Stimulated activated CD4-positive, alpha-beta T cell treated with anti-CD3 and anti-CD28 coated beads, Interleukin-1b, Interleukin-23, amount 100 ng/mL, for 4 hours (primary cell): ENCODE data around the gene MARCHF9.

ENCODE experiments used
- DNase-seq, 2 donors: peaks; one replicate each; pipeline ENCODE4 v3.0.0-alpha.2; 2020; ENCODE audit warnings: low read depth in 2 of 2

The MARCHF9 gene

GRCh38 chr12:57796996-57797395 lies 42.1 kb downstream of the MARCHF9 start:
- no peak for DNase-seq

- DNase-seq: no peak
Observed at GRCh38 chr12:57797933-57798332, 43.0 kb downstream of the MARCHF9 start.

DNA sequence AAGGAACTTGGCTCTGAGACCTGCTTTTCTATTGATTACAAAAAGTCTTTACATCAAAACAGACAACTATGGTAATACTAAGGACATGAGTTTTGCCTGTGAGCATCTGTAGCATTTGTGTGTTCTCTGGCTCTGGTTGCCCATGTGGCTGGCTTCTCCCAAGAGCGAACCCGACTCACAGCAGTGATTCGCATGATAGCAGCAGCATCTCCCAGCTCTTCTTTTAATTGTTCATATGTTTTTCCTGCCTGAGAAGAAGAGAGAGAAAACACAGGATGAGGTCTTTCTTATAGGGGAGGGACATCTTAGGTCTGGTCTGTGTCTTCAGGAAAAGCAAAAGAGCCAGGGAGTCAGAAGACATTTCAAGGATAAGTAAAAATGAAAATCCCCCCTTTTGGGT lies 46.1 kb downstream of the MARCHF9 start:
- no peak for DNase-seq

DNA sequence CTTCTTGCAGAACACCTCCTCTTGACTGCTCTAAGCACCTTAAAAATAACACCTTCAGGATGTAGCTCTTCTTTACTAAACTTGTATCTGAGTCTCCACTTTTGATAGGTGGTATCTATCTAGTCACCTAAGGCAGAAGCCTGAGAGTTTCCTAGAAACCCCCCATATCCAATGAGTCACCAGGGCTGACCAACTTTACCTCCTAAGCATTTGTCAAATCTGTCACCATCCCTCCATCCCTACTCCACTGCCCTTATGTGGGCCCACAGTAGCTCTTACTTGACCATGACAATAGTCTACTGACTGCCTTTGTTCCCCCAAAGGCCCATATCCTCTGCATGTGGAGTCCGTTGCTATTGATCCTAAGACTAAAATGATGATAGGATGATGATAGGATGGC lies 47.7 kb downstream of the MARCHF9 start:
- no peak for DNase-seq

GRCh38 chr12:57803319-57803893 lies 48.5 kb downstream of the MARCHF9 start:
- DNase-seq: no peak

DNA sequence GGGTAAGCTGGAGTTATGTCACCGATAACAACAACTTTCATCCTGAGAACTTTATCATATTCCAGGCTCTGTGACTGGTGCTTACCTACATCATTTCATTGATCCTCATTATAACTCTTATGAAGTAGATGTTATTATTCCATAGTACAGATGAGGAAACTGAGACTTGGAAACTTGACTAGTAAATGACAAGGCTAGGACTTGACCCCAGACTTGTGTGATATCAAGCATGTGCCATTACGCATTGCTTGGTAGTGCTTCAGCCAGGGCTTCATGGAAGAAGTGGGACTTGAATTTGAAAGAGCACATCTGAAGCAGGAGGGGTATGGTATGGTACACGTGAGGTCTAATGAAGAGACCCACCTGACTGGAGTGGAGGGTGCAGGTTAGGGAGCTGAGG lies 51.8 kb downstream of the MARCHF9 start:
- DNase-seq: no peak

GRCh38 chr12:57807285-57807684 lies 52.4 kb downstream of the MARCHF9 start:
- no peak for DNase-seq

- no peak for DNase-seq
Observed at GRCh38 chr12:57808351-57808750, 53.4 kb downstream of the MARCHF9 start.

DNA sequence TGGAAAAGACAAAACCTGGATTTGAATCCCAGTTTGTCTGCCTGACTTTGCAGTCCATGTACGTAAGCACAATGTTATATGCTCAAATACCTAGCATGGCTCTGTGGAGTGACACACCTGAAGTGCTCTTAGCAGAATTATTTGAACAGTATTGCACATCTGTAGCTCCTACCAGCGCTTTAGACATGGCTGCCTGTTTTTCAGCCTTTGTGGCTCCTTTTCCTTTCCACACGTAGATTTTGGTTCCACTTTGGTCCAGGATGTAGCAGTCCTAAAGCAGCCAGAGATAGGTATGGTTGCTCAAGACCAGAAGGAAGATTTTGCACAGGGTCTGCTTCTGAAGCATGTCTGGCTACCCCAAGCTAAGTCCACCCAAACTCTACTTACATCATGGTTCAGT lies 54.5 kb downstream of the MARCHF9 start:
- DNase-seq: no peak
